CD4-positive, alpha-beta T cell treated with Interleukin-17A for 4 hours (primary cell): ENCODE data around the gene PRKAG2.
A peak's percentile ranks its signal among the peaks of the same experiment; 100 is the strongest.
"Not testable (repeated sequence)": the region's sequence is repeated elsewhere in the genome, so short reads cannot be mapped to it uniquely, and the experiment has no call there.

Source experiments
- DNase-seq: peaks from one replicate; pipeline ENCODE4 v3.0.0-alpha.2; 2020; ENCODE audit warnings: mixed read lengths

PRKAG2 gene

DNA sequence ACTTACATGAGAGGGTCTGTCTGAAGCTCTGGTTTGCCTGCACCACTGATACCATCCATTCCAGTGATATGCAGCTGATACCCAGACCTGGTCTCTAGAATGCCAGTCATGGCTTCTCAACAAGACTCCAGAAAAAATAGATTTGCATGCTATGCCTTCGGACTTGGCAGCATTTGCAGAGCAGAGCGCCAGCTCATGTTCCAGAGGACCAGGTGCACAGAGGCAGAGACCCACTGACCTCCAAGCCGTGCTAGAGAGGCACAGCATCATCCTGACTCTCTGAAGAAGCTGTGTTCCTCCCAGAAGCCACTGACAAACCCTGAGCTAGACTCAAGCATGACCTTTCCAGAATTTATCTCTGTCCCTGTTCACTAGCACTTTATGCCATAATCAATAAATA lies 6.9 kb upstream of the PRKAG2 start:
- no peak for DNase-seq

DNA sequence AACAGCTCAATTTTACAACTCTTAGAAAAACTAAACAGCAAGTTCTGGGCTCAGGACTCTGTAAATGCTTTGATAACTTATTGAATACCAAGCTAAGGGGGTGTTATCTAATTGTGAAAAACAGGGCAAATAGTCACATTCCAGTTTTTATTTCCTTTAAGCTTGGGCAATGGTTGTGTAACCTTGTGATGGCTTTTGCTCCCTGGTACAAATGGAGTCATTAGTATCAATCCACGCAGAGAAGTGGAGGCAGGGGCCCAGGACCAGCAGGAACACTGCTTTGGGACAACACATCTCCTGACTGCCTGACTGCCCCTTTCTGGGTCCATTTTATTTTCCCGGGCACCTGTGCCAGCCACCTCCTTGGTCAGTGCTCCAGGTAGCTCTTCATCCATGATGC lies 5.8 kb upstream of the PRKAG2 start:
- DNase-seq = no peak

DNA sequence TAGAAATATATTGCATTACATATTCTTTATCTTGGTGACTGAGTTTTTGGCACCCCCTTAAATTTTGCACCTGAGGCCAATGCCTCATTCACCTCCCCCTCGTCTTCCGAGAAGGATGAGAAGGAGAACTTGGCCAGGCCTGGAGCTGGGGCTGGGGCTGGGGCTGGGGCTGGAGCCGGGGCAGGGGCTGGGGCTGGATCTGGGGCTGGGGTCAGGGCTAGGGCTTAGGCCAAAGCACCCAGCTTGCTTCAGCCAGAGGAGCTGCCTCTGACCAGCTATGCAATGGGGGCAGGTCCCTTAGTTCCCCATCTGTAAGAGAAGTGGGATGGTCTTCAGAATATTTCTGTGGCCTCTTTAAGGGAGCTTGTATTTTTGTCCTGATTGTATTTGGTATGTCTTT lies 3.8 kb upstream of the PRKAG2 start:
- DNase-seq = no peak

DNA sequence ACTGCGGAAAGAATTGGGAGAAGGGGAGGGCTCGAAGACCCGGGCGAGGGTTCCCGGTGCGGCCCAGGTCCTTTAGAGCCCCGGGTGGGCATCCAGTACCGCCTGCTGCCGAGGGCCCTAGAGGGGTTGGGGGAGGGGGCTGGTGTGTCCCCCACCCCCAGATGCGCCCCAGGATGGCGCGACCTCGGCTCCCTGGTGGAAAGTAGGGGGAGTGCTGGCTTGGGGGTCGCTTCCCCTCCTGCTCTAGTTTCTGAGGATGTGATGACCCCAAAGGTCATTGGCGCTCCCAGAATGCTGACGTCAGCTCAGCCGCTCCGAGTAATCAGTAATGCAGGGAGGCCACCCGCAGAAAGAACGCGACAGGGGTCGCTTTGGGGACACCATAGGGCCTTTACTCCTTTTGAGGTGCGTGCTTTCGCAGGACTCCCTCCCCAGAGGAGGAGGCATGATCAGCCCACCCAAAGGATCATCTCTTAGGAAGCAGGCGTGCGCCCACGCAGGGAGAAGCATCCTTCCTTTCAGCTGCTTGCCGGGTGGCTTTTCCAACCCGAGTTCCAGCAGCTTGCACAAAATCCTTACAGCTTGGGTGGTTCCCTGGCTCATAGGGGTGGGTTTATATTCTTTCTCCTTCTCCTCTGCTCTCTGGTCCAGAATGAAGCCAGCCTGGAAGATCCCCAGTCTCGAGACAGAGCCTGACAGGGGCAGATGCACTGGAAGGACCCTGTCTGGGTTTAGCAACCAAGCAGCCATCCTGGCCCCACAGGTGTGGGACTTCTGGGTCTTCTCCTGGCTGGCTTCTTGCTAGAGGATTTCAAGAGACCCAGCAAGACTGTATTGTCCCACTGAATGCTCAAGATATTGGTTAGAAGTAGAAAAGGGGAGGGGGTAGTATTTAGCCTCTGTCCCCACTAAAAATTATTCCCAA lies 1.3 kb upstream of the PRKAG2 start:
- DNase-seq = no peak

DNA sequence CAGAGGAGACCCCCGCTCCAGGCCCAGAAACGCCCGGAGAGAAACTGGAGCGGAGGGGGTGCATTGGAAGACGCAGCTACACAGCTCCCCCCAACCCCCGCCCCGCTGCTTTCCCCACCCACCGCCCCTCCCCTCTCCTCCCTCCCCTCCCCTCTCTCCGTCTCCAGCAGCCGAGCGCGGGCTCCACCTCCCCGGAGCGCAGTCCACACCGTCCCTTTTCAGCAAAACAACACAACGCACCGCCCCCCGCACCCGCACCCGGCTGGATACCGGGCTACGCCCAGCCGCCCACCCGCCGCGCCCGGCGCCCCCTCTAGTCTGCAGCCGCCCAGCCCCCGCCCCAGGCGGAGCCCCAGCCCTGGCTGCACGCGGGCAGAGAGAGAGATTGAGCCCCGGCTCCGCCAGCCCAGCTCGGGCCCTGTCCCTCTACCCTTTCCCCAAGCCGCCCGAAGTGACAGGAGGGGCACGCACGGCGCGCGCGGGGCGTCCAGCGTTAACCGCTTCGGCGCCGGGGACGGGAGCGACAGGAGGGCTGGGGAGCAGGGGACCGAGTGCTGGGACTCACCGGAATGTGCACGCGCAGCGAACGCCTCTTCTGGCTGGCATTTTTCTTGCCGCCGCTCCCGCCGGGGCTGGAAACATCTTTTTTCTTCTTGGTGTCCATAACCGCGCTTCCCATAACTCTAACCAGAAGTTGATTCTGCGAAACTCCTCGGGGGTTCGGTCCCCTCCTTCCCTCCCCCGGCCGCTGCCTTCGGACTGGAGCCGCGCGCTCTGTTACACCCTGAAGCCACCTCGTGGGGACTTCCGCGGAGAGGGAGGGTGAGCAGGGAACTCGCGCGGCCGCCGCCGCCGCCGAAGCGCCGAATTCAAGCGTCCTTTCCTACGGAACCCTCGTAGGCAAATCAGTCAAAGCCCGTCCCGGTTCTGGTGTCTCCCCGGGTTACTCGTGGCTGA lies 695 bp downstream of the PRKAG2 start:
- peak; percentile 86 for DNase-seq

DNA sequence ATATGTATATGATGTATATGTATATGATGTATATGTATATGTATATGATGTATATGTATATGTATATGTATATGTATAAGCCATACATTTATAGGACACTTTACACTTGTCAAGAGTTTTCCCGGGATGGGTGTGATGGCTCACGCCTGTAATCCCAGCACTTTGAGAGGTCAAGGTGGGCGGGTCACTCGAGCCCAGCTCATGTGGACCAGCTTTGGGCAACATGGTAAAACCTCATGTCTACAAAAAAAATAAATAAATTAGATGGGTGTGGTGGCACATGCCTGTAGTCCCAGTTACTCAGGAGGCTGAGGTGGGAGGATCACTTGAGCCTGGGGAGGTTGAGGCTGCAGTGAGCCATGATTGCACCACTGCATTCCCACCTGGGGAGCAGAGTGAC lies 2.4 kb downstream of the PRKAG2 start:
- not testable (repeated sequence) for DNase-seq

DNA sequence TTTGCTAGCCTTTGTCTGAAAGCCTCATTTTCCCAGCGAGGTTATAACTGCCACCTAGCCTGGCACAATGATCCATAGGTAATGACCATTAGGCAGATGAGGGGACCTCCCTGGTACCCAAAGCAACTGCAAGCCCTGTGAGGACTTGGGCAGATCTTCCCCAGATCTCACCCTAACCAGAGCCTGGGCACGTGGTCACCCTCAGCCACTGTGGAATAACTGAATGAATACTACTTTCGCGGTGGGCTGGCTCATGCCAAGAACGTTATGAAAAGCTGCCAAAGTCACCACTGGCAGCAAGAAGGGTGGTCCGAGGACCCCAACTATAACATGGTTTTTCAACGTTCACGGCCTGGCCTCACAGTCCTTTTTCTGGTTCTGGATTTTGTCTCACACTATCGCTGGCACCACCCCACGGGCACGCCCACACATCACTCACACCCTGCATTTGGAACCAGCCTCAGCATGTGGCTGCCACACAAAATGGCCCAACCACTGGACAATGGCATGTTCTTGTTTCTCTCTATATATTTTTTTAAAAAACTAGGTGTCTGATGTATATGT lies 3.4 kb downstream of the PRKAG2 start:
- no peak for DNase-seq

DNA sequence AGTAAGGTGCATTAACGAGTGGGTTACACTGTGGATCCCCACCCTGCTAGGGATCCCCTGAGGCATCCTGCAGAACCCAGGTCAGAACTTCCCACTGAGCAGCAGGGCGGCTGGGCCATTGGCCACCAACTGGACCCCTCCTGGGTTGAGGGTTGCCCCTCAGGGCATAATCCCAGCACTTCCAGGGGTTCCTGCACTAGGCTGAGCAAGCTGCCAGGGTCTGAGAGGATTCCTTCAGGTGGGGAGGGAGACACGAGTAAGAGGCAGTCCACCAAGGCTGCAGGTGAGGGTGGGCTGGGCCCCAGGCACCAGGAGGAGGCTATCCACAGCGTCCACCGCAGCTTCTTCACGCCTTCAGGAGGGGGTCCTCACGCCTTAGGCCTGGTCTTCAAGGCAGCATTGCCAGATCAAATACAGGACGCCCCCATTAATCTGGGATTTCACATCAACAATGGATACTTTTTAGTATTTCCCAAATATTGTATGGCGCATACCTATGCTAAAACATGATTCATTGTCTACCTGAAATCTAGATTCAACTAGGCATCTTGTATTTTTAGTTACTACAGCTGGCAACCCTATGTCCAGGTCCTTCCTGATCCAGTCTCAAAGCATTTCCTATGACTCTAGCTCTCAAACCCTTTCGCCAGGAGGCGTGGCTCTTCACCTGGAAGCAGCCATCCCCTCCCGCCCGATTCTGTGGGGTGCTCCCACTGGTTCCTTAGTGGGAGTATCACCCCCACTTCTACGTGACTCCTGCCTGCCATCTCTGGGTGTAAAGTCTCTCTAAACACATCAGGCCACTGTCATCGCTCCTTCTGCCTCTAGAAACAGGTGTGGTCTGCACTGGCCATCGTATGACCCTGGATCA lies 4.1 kb downstream of the PRKAG2 start:
- no peak for DNase-seq

DNA sequence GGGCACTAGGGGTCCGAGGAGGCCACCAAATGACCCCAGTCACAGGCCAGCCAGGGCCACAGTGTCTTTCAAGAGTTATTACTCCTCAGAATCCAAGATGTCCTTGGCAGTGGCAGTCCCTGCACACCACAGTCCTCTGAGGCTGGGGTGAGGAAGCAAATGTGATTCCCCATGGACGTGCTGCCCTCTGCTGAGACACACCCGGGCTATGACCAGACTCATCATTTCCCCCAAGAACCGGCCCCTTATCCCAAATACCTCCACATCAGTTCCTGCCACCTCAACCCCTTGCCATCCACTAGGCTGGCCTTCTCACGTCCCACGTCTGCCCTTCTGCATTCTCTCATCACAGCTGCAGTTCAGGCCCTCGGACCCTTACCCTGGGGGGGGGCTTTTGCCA lies 5.0 kb downstream of the PRKAG2 start:
- no peak for DNase-seq

DNA sequence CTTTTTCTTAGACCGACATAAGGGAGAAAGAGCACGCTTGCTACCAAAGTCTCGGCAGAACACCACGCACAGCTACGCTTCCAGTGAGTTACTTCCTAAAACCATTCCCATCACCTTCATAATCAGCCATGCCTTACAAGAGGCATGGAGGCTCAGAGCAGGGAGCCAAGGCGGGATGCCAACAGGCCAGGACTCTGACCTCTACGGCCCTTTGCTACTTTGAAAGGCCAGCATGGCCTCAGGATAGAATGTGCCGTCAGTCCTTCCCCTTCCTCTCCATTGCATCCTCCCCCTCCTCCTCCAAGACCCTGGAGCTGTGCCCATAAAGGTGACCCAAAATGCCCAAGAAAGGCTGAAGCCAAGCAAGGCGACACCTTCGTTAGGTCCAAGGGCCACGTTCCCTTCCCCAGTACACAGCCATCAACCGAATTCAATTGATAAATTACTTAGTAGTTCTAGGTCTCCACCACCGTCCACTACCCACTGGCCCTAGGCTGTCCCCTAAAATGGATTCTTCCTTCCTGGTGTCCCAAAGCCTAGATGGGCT lies 5.7 kb downstream of the PRKAG2 start:
- no peak for DNase-seq

DNA sequence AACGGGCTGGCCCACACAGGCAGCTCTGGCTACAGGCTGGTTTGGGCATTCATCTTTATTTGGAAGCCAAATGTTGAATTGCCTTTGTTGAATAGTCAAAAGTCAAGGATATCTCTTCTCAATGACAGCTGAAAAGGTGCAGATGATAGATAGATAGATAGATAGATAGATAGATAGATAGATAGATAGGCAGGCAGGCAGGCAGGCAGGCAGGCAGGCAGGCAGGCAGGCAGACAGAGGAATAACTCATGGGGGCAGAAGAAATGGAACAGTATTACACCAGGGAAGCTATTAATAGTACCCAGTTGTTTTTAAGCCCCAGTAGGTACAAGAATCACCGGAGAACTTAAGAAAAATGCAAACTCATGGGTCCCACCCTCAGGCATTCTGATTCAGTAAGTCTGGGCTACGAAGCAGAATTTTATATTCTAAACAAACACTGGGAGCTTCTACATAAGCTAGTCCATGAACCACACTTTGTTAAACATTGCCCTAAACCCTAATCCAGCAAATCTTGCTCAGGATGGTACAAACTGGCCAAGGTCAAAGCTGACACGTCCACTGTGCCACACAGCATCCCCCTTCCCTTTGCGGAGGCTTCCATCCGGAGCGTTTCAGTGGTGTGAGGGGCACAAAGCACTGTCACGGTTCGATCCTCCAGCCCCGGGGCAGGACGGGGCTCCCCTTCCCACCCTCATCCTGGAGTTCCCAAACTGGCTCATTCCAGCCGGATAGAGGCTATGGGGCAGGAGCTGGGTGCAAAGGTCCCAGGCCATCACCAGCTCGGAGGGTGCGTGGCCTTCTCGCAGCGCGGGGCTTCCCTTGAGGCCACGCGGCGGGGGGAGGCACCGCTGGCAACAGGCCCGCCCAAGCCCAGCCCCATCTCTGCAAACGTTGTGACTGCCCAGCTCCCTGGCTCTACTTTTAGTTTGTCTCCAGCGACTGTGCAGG lies 6.7 kb downstream of the PRKAG2 start:
- no peak for DNase-seq

DNA sequence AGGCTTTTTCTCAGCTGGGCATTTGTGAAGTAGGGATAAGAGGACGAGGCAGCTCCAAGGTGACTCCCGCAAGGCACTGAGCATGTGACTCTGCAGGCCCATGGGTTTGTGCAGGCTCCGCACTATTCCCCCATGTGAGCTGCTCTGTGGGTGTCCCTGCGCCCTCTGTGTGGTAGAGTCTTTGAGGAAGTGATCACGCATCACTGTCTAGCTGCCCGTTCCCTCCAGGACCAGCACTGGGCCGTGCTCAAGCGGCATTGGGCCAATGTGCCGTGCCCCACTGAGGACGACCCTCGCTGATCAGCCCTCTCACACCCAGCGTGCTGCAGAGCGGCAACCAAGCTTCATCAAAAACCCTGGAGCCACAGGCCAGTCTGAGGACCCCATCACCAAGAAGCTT lies 7.5 kb downstream of the PRKAG2 start:
- no peak for DNase-seq

DNA sequence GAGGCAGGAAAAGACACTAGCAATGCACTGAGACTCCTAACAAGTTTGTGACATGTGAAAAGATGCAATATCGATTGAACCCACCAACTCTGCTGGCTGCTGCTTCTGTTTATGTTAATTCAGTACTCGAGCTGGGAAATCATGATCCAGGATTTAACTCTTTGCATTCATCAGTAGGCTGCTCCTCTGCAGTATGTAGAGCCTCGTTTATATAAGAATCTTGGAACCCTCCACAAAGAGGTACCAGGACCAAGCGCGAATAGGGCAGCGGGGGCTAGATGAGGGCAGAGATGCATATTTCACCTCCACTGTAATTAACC lies 7.8 kb downstream of the PRKAG2 start:
- DNase-seq = no peak

DNA sequence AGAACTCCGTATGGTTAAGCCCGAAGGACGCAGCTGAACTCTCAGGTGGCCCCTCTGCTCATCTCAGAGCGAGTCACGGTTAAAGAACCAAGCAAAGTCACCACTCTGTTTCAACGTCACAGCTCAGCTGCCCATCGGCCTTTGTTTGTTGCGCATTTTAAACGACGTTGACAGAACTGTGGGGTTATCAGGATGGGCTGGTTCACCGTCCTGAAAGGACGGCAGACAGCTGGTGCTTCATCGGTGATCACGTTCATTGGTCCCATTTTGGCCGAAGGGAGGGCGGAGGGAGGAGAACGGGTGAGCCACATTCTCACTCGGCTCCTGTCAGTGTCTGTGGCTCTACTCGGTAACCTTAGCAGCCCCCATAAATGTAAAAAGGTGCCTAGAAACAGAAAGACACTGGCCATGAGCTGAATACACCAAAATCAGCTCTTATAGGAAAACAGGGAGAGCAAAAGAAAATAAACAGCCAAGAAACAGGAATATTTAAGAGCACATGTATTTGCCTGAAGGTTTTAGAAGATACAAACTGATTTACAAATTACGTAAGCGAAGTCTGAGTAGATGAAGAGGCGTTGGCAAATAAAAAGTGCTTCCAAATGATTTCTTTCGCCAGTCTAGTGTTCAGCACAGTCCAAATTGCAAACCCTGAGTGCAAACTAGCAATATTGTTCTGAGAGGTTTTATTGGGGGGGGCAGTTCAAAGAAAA lies 8.4 kb downstream of the PRKAG2 start:
- no peak for DNase-seq

DNA sequence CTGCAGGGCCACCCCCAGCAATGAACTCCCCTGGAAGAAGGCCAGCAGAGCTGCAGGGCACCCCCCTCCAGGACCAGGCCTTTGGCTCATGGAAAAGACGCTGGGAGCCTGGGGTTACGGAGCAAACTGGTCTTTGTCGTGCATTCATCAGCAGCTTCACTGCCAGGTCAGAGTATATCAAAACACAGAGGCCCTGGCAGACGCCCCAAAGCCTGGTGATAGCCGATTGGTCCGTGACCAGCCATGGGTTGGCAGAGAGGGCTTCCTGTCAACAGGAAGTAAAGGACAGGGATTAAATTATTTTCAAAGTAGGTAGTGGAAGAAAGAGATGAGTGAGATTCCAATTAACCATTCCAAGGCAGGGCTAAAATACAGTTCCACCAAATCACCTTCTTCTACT lies 9.0 kb downstream of the PRKAG2 start:
- no peak for DNase-seq

DNA sequence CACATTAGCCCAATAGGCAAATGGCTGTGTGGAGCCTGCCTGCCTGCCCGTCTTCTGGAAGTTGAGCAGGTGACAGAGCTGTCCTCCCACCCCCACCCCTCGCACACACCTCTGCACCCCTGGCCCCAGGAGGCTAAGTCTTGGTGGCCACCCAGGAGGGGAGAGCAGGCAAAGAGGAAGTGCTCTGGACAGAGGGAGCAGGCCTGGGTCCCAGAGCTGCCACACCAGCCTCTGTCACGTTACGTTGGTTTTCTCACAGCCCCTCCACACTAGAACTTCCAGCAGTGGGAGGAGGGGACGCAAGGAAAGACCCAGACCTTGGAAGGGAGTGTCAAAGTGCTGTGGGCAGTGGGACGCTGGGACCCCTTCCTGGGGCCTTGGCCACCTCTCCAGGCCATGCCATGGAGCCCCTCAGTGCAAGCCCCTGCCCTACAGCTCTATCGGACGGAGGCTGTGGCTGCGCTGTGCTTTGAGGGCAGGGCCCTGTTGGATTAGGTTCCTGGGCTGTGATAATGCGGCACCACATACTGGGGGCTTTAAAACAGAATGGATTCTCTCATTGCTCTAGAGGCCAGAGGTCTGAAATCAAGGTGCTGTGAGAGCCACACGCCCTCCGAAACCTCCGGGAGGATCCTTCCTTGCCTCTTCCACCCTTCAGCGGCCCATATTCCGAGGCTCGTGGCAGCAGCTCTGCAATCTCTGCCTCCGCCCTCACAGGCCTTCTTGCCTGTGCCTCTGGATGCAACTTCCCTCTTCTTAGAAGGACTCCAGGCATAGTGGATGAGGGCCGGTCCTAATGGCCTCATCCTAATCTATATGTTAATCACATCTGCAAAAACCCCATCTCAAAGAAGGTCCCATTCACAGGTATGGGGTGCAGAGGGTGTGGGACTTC lies 9.9 kb downstream of the PRKAG2 start:
- no peak for DNase-seq

DNA sequence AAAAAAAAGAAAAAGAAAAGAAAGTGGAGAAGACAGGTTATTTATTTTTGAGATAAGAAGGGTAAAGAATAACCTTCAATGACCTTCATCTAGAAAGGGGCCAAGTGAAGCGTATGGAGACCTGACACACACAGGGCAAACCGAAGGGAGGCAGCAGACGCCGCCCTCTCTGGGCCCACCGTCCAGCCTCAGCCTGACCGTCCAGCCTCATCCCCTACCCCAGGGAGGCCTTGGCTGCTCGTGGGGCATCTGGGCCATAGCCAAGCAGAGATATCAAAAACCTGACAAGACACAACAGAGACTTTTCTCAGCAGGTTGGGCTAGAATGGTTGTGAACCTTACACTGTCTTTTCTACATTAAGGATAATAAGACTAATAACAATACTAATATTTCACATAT lies 10.9 kb downstream of the PRKAG2 start:
- DNase-seq = no peak

DNA sequence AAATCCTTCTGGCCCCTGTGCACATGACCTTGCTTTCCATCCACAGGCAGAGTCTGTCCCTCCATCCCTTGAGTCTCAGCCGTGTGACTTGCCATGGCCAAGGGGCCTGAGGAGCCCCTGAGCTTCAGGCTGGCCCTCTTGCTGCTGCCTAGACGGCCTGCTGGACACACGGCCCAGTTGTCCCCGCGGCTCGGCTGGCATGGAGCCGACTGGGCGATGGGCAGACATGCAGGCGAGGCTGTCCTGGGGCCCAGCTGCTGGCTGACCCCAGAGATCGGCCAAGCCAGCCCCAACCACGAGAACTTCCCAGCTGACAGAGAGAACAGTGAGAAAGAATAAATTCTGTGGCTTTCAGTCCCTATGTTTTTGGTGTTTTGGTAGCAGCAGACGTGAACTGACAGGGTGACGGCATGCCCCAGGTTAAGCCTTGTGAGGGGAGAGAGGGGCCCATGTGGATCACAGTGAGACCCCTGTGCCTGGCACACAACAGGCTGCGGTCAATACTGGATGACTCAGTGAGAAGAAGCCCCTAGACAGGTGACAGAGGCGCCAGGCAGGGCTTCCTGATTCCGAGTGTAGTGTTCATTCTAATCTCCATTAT lies 11.7 kb downstream of the PRKAG2 start:
- DNase-seq = no peak

DNA sequence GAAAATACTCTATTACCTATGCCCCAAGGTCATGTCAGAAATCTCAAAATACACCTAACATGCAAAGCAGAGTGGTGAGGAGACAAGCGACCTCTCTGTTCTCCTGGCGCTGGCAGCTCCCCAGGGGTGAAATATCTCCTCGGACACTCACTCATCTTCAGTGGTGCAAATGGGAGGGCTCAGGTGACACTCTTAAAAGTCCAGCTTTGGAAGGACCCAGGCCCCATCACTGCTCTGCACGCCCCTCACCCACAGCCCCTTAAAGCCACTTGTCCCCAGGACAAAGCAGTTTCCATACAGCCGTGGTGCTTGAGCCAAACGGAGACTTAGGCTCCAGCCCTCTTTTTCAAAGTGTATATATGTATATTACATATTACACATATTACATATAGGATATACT lies 12.4 kb downstream of the PRKAG2 start:
- no peak for DNase-seq
